NCI-H2171 treated with DMSO at 0.1 percent for 48 hours (cell line): ENCODE data around the gene ANGPTL3.
"Not testable (repeated sequence)": the region's sequence is repeated elsewhere in the genome, so short reads cannot be mapped to it uniquely, and the experiment has no call there.

Experiments used
- DNase-seq: peaks from one replicate; lab custom pipeline; 2025; lab: John Stamatoyannopoulos, UW

Gene ANGPTL3

GRCh38 chr1:62597281-62597680 lies at the start of gene ANGPTL3:
Gene ANGPTL3, plus strand, starts transcription at chr1:62597520. Its CDS starts 47 bp downstream, at chr1:62597567.
- no peak for DNase-seq

GRCh38 chr1:62561306-62561705 lies 36.0 kb upstream of the ANGPTL3 start:
- DNase-seq: no peak

GRCh38 chr1:62567182-62567581 lies 30.1 kb upstream of the ANGPTL3 start:
- DNase-seq: not testable (repeated sequence)

GRCh38 chr1:62567926-62568325 lies 29.4 kb upstream of the ANGPTL3 start:
- DNase-seq: not testable (repeated sequence)

- not testable (repeated sequence) for DNase-seq
Observed at GRCh38 chr1:62571517-62571916, 25.8 kb upstream of the ANGPTL3 start.

GRCh38 chr1:62572476-62572875 lies 24.8 kb upstream of the ANGPTL3 start:
- DNase-seq: no peak

- DNase-seq: no peak
Observed at GRCh38 chr1:62573675-62574074, 23.6 kb upstream of the ANGPTL3 start.

- no peak for DNase-seq
Observed at GRCh38 chr1:62585469-62586155, 11.7 kb upstream of the ANGPTL3 start.

- DNase-seq: no peak
Observed at GRCh38 chr1:62588000-62588399, 9.3 kb upstream of the ANGPTL3 start.

- DNase-seq: no peak
Observed at GRCh38 chr1:62589321-62589720, 8.0 kb upstream of the ANGPTL3 start.

GRCh38 chr1:62590255-62590969 lies 6.9 kb upstream of the ANGPTL3 start:
- DNase-seq: no peak

- no peak for DNase-seq
Observed at GRCh38 chr1:62590970-62591368, 6.4 kb upstream of the ANGPTL3 start.

GRCh38 chr1:62593825-62594394 lies 3.4 kb upstream of the ANGPTL3 start:
- DNase-seq: no peak

- no peak for DNase-seq
Observed at GRCh38 chr1:62595647-62596046, 1.7 kb upstream of the ANGPTL3 start.

- no peak for DNase-seq
Observed at GRCh38 chr1:62599044-62599443, 1.7 kb downstream of the ANGPTL3 start.

- no peak for DNase-seq
Observed at GRCh38 chr1:62601457-62601856, 4.1 kb downstream of the ANGPTL3 start.

- no peak for DNase-seq
Observed at GRCh38 chr1:62608905-62609304, 11.6 kb downstream of the ANGPTL3 start.

- not testable (repeated sequence) for DNase-seq
Observed at GRCh38 chr1:62610588-62610987, 13.3 kb downstream of the ANGPTL3 start.

GRCh38 chr1:62612770-62613169 lies 15.4 kb downstream of the ANGPTL3 start:
- no peak for DNase-seq

GRCh38 chr1:62613325-62613727 lies 16.0 kb downstream of the ANGPTL3 start:
- DNase-seq: no peak

- DNase-seq: no peak
Observed at GRCh38 chr1:62613890-62614289, 16.6 kb downstream of the ANGPTL3 start.

- no peak for DNase-seq
Observed at GRCh38 chr1:62621907-62622306, 24.6 kb downstream of the ANGPTL3 start.

GRCh38 chr1:62625415-62625814 lies 28.1 kb downstream of the ANGPTL3 start:
- no peak for DNase-seq
